H1 (cell line): ENCODE results near the gene SEMA3E. TPM values are rescaled to one million over a fixed set of nuclear protein-coding genes. Genes with fewer than 3 reads are reported as not detected.

Experiments
- CTCF ChIA-PET: fragments of 300-600 bp; sonication (Branson Sonifier 250); formaldehyde crosslinking; loops from one replicate; lab custom pipeline; 2021; ENCODE audit not compliant: partially characterized antibody; lab: Charles Lee
- POLR2A ChIA-PET: fragments of 300-600 bp; sonication (Branson Sonifier 250); formaldehyde crosslinking; loops from one replicate; lab custom pipeline; 2021; ENCODE audit warnings: inconsistent platforms; ENCODE audit not compliant: partially characterized antibody; lab: Charles Lee
- DNase-seq, 2 experiments: peaks; one replicate each; pipeline versions ENCODE4 v3.0.0 to v3.0.0-alpha.2; 2010 to 2022; ENCODE audit warnings: low spot score in 2 of 2, low read depth in 1 of 2, mixed read lengths in 1 of 2
- FAIRE-seq: peaks from 2 replicates; lab custom pipeline; 2011; peaks lifted over from hg19 to GRCh38; lab: Jason Lieb, UNC
- H2AFZ ChIP-seq: 2 replicates; pipeline ENCODE4 v1.8.1; 2012; ENCODE audit warnings: low read length, inconsistent platforms
- H2AK5ac ChIP-seq: 2 replicates; pipeline ENCODE4 v1.6.1; 2013; ENCODE audit warnings: low read depth, low read length
- H2BK120ac ChIP-seq: replicated peaks from 2 replicates; pipeline ENCODE3; 2013; ENCODE audit warnings: low read depth, low read length, inconsistent platforms
- H2BK12ac ChIP-seq: 2 replicates; pipeline ENCODE4 v1.6.1; 2013; ENCODE audit warnings: low read depth, low read length
- H2BK15ac ChIP-seq: 2 replicates; pipeline ENCODE4 v1.6.1; 2013; ENCODE audit warnings: low read length
- H2BK20ac ChIP-seq: 2 replicates; pipeline ENCODE4 v1.6.1; 2013; ENCODE audit warnings: low read length
- H2BK5ac ChIP-seq: 2 replicates; pipeline ENCODE4 v1.6.1; 2013; ENCODE audit warnings: low read depth, low read length
- H3K14ac ChIP-seq: 2 replicates; pipeline ENCODE4 v1.6.1; 2013; ENCODE audit warnings: inconsistent platforms; ENCODE audit not compliant: insufficient read length
- H3K18ac ChIP-seq: 2 replicates; pipeline ENCODE4 v1.6.1; 2013; ENCODE audit warnings: low read length; ENCODE audit errors: extremely low read depth
- H3K23ac ChIP-seq: 2 replicates; pipeline ENCODE4 v1.6.1; 2013; ENCODE audit warnings: inconsistent platforms; ENCODE audit not compliant: insufficient read length
- H3K23me2 ChIP-seq: 2 replicates; pipeline ENCODE4 v1.6.1; 2013; ENCODE audit warnings: low read depth, low read length
- H3K27ac ChIP-seq: 2 replicates; pipeline ENCODE4 v1.6.1; 2011; ENCODE audit warnings: low read depth, low read length, inconsistent platforms
- H3K27me3 ChIP-seq, 4 experiments: replicated peaks in 1 of 4; 1 replicate in 1 of 4; 2 replicates in 3 of 4; pipeline versions ENCODE4 v1.6.1 to v1.8.1; 2011 to 2013; ENCODE audit warnings: low read length in 3 of 4, mild to moderate bottlenecking in 3 of 4, inconsistent platforms in 2 of 4, mixed read lengths in 2 of 4, moderate library complexity in 1 of 4; ENCODE audit not compliant: control insufficient read depth in 3 of 4, insufficient read depth in 3 of 4; ENCODE audit errors: extremely low read depth in 1 of 4
- H3K36me3 ChIP-seq, 4 experiments: 2 replicates each; pipeline versions ENCODE4 v1.6.1 to v1.8.1; 2011 to 2013; ENCODE audit warnings: mild to moderate bottlenecking in 4 of 4, low read length in 3 of 4, moderate library complexity in 2 of 4, control low read depth in 1 of 4, inconsistent platforms in 1 of 4; ENCODE audit not compliant: insufficient read depth in 4 of 4, control insufficient read depth in 2 of 4
- H3K4ac ChIP-seq: replicated peaks from 2 replicates; pipeline ENCODE3; 2013; ENCODE audit warnings: low read length, low read depth, mixed read lengths, inconsistent platforms; ENCODE audit not compliant: insufficient read length
- H3K4me1 ChIP-seq, 4 experiments: replicated peaks in 1 of 4; 1 replicate in 1 of 4; 2 replicates in 3 of 4; pipeline versions ENCODE4 v1.6.1 to v1.8.1; 2011 to 2013; ENCODE audit warnings: low read length in 3 of 4, inconsistent platforms in 2 of 4, mixed read lengths in 1 of 4; ENCODE audit not compliant: insufficient read depth in 4 of 4, control insufficient read depth in 3 of 4
- H3K4me2 ChIP-seq, 2 experiments: 2 replicates each; pipeline versions ENCODE4 v1.6.1 to v1.8.1; 2011 to 2013; ENCODE audit warnings: low read depth in 2 of 2, low read length in 2 of 2, control low read depth in 1 of 2, inconsistent platforms in 1 of 2, mild to moderate bottlenecking in 1 of 2; ENCODE audit not compliant: insufficient read depth in 1 of 2
- H3K4me3 ChIP-seq, 4 experiments: fragments of 200-600, 300-600 bp in 1 of 4; sonication (generic), shearing (Covaris generic), sonication (Bioruptor Twin) in 1 of 4; 2 replicates each; pipeline versions ENCODE4 v1.5.1 to v1.8.1; 2011 to 2016; ENCODE audit warnings: low read length in 4 of 4, low read depth in 3 of 4, control low read depth in 2 of 4, inconsistent platforms in 2 of 4, mild to moderate bottlenecking in 2 of 4, mixed read lengths in 1 of 4, moderate library complexity in 1 of 4; ENCODE audit not compliant: insufficient read depth in 2 of 4; ENCODE audit errors: extremely low read depth in 1 of 4
- H3K56ac ChIP-seq: replicated peaks from 2 replicates; pipeline ENCODE3; 2013; ENCODE audit warnings: low read depth, mild to moderate bottlenecking, mixed read lengths, low read length, inconsistent platforms; ENCODE audit not compliant: insufficient read length
- H3K79me1 ChIP-seq: 2 replicates; pipeline ENCODE4 v1.6.1; 2013; ENCODE audit warnings: low read depth, low read length, control low read depth
- H3K79me2 ChIP-seq, 2 experiments: 2 replicates each; pipeline versions ENCODE4 v1.6.1 to v1.8.1; 2012 to 2013; ENCODE audit warnings: low read length in 2 of 2, mild to moderate bottlenecking in 2 of 2, inconsistent platforms in 1 of 2; ENCODE audit not compliant: insufficient read depth in 2 of 2, control insufficient read depth in 1 of 2
- H3K9ac ChIP-seq, 4 experiments: replicated peaks in 1 of 4; 1 replicate in 1 of 4; 2 replicates in 3 of 4; pipeline versions ENCODE4 v1.6.1 to v1.8.1; 2011 to 2013; ENCODE audit warnings: low read depth in 3 of 4, low read length in 3 of 4, control low read depth in 2 of 4, mild to moderate bottlenecking in 2 of 4, moderate library complexity in 2 of 4, inconsistent platforms in 1 of 4; ENCODE audit errors: extremely low read depth in 1 of 4
- H3K9me3 ChIP-seq, 2 experiments: 2 replicates each; pipeline versions ENCODE4 v1.6.1 to v1.8.1; 2012 to 2013; ENCODE audit warnings: mild to moderate bottlenecking in 2 of 2, moderate library complexity in 2 of 2, control low read depth in 1 of 2, inconsistent platforms in 1 of 2, low read depth in 1 of 2, low read length in 1 of 2, mixed read lengths in 1 of 2; ENCODE audit not compliant: insufficient read depth in 2 of 2
- H4K20me1 ChIP-seq, 2 experiments: replicated peaks in 1 of 2; 2 replicates each; pipeline versions ENCODE3 to v1.8.1; 2011 to 2013; ENCODE audit warnings: inconsistent platforms in 2 of 2, low read length in 2 of 2, mild to moderate bottlenecking in 1 of 2; ENCODE audit not compliant: insufficient read depth in 2 of 2, control insufficient read depth in 1 of 2
- H4K5ac ChIP-seq: 2 replicates; pipeline ENCODE4 v1.6.1; 2013; ENCODE audit warnings: low read length, low read depth, mixed read lengths, inconsistent platforms; ENCODE audit not compliant: insufficient read length
- H4K8ac ChIP-seq: 2 replicates; pipeline ENCODE4 v1.8.0; 2013; ENCODE audit warnings: mild to moderate bottlenecking, moderate library complexity, low read length, inconsistent platforms; ENCODE audit not compliant: insufficient read depth; ENCODE audit errors: extremely low read depth
- H4K91ac ChIP-seq: replicated peaks from 2 replicates; pipeline ENCODE3; 2013; ENCODE audit warnings: low read length, mixed read lengths, inconsistent platforms; ENCODE audit not compliant: insufficient read length
- ATF2 ChIP-seq: IDR thresholded peaks from 2 replicates; pipeline ENCODE4 v1.6.1; 2012; ENCODE audit warnings: low read length, inconsistent platforms
- WGBS, 2 experiments: shearing (Covaris generic) in 1 of 2; methylation state at CpG; one replicate each; pipeline versions ENCODE4 v1.1.6 to v1.1.7; 2013 to 2015; ENCODE audit warnings: low lambda C conversion rate in 2 of 2, mixed read lengths in 2 of 2, inconsistent platforms in 1 of 2, low coverage in 1 of 2, missing lambda C conversion rate in 1 of 2; ENCODE audit not compliant: insufficient replicate concordance in 2 of 2, insufficient coverage in 1 of 2, insufficient read length in 1 of 2; ENCODE audit errors: extremely low coverage in 1 of 2, missing lambda C conversion rate in 1 of 2; 5-methylcytosine and 5-hydroxymethylcytosine counted together
- polyA plus RNA-seq, 7 experiments: library from polyadenylated mRNA; depleted of rRNA in 3 of 7; stranded (reverse) in 5 of 7; unstranded in 2 of 7; fragments of >200 nt in 5 of 7; fragments of 200-250 nt in 2 of 7; gene quantifications; 1 replicate in 5 of 7; 2 replicates in 1 of 7; 4 replicates in 1 of 7; pipeline versions ENCODE4 v1.2.1 to v1.2.3, GENCODE V29; 2011 to 2013; ENCODE audit warnings: missing spikeins in 2 of 7, mixed read lengths in 2 of 7
- total RNA-seq: library from RNA; stranded (reverse); fragmentation: NEBNext Ultra II Directional; extraction: Animal tissue kit (Norgen Biotek cat#: 25700); gene quantifications from 2 replicates; pipeline ENCODE4 v1.2.1, GENCODE V29; 2021

The SEMA3E gene
- total and polyA plus RNA-seq, 2 of the 8 experiments (the other 6 are each of a cell fraction or from before 2014, with no cell fraction given), result 0.93 to 0.94 TPM

GRCh38 chr7:83532219-83532618 lies 116.7 kb downstream of the SEMA3E start:
- POLR2A ChIA-PET, result no interaction called here
- CTCF ChIA-PET, result no interaction called here
- Histone ChIP-seq H3K27ac (no peak overlapping the region), H2BK20ac (no peak overlapping the region), H3K79me2 (no peaks in the 10 kb centered on the region), H3K79me1 (no peaks in the 10 kb centered on the region), H3K4me2 (no peak overlapping the region), H3K9me3 (no peaks in the 10 kb centered on the region), H4K5ac (no peak overlapping the region), H3K18ac (no peak overlapping the region), H3K4me1 (no peaks in the 10 kb centered on the region; a peak in 1 of 7 replicates), H3K4ac (no peak overlapping the region), H3K36me3 (no peaks in the 10 kb centered on the region), H3K14ac (no peak overlapping the region), H3K27me3 (no peaks in the 10 kb centered on the region; a peak in 1 of 7 replicates), H3K56ac (no peak overlapping the region), H2BK120ac (no peak overlapping the region), H2BK12ac (no peak overlapping the region), H4K20me1 (no peaks in the 10 kb centered on the region), H4K8ac (no peak overlapping the region), H4K91ac (no peak overlapping the region), H2BK5ac (no peak overlapping the region), H3K9ac (no peak overlapping the region), H3K23ac (no peak overlapping the region), H2BK15ac (no peak overlapping the region), H3K23me2 (0 out of 2 replicates have a peak, but pooled peaks cover 2% of the 10 kb centered on the region), H2AFZ (no peak overlapping the region), H2AK5ac (no peak overlapping the region), H3K4me3 (no peak overlapping the region)
- 81% methylated on average over 2 of the region's 2 CpGs; no CpG with 5 or more reads in 1 of the 2 experiments for WGBS, 2 experiments
- DNase-seq (no peak), FAIRE-seq (no peak)
- no peak for TF ChIP-seq ATF2
